GM18517 (cell line): Measurements from ENCODE around the gene TGFB1I1.
"Not testable (repeated sequence)": the region's sequence is repeated elsewhere in the genome, so short reads cannot be mapped to it uniquely, and the experiment has no call there.

Source experiments
- ATAC-seq: cut with Tn5 transposase; IDR thresholded peaks from one replicate; pipeline ENCODE4 v1.9.1; 2021; ENCODE audit warnings: mild to moderate bottlenecking, moderate library complexity; ENCODE audit not compliant: unreplicated experiment

Gene TGFB1I1

GRCh38 chr16:31486045-31486444, 14.1 kb downstream of the TGFB1I1 start:
- ATAC-seq = no peak

- ATAC-seq = no peak
Observed at GRCh38 chr16:31487071-31487719, 15.2 kb downstream of the TGFB1I1 start.

GRCh38 chr16:31487720-31488467, 15.9 kb downstream of the TGFB1I1 start:
- peak; percentile 79 for ATAC-seq

- no peak for ATAC-seq
Observed at GRCh38 chr16:31488468-31489297, 16.7 kb downstream of the TGFB1I1 start.

GRCh38 chr16:31489298-31489564, 17.3 kb downstream of the TGFB1I1 start:
- no peak for ATAC-seq

- ATAC-seq = no peak
Observed at GRCh38 chr16:31489616-31490584, 17.9 kb downstream of the TGFB1I1 start.

- ATAC-seq = no peak
Observed at GRCh38 chr16:31491778-31492418, 19.9 kb downstream of the TGFB1I1 start.

GRCh38 chr16:31493506-31494125, 21.7 kb downstream of the TGFB1I1 start:
- ATAC-seq = no peak

GRCh38 chr16:31496670-31497069, 24.7 kb downstream of the TGFB1I1 start:
- ATAC-seq = no peak

- no peak for ATAC-seq
Observed at GRCh38 chr16:31498493-31498892, 26.5 kb downstream of the TGFB1I1 start.

GRCh38 chr16:31499928-31500327, 28.0 kb downstream of the TGFB1I1 start:
- ATAC-seq = no peak

- no peak for ATAC-seq
Observed at GRCh38 chr16:31501226-31501965, 29.4 kb downstream of the TGFB1I1 start.

- ATAC-seq = no peak
Observed at GRCh38 chr16:31501966-31502348, 30.0 kb downstream of the TGFB1I1 start.

GRCh38 chr16:31502981-31503380, 31.0 kb downstream of the TGFB1I1 start:
- ATAC-seq = no peak

GRCh38 chr16:31503555-31503954, 31.6 kb downstream of the TGFB1I1 start:
- ATAC-seq = not testable (repeated sequence)

GRCh38 chr16:31504159-31504558, 32.2 kb downstream of the TGFB1I1 start:
- no peak for ATAC-seq

- ATAC-seq = no peak
Observed at GRCh38 chr16:31505483-31505882, 33.5 kb downstream of the TGFB1I1 start.

- ATAC-seq = peak; percentile 3
Observed at GRCh38 chr16:31507617-31507928, 35.6 kb downstream of the TGFB1I1 start.
